Stimulated activated naive CD8-positive, alpha-beta T cell treated with anti-CD3 and anti-CD28 coated beads, Interleukin-15, Interleukin-2, amounts not matched to agents 100 U/mL and 50 U/mL, for 24 hours (primary cell): ENCODE data around the gene PTPRD.

Experiments
- ATAC-seq: fragments of 150-1000 bp; cut with Tn5 transposase; one replicate; pipeline ENCODE4 v1.10.0; 2021
- DNase-seq: peaks from one replicate; pipeline ENCODE4 v3.0.0; 2021

The PTPRD gene

GRCh38 chr9:8895106-8895860 is 1717.5 kb downstream of the PTPRD start:
- ATAC-seq (no peak), DNase-seq (no peak)

GRCh38 chr9:8890695-8891094 is 1722.1 kb downstream of the PTPRD start:
- no peak for ATAC-seq
- DNase-seq: no peak

- ATAC-seq (no peak), DNase-seq (no peak)
These were observed 1723.7 kb downstream of the PTPRD start for GRCh38 chr9:8889100-8889499.

- ATAC-seq (no peak), DNase-seq (no peak)
These were observed 1724.2 kb downstream of the PTPRD start for GRCh38 chr9:8888591-8888990.

GRCh38 chr9:8887369-8887768 is 1725.4 kb downstream of the PTPRD start:
- DNase-seq (no peak), ATAC-seq (no peak)

- DNase-seq (no peak), ATAC-seq (no peak)
These were observed 1729.5 kb downstream of the PTPRD start for GRCh38 chr9:8883321-8883720.

GRCh38 chr9:8880060-8880459 is 1732.7 kb downstream of the PTPRD start:
- ATAC-seq (no peak), DNase-seq (no peak)

- ATAC-seq (no peak), DNase-seq (no peak)
These were observed 1733.5 kb downstream of the PTPRD start for GRCh38 chr9:8879284-8879683.

- no peak for DNase-seq
- ATAC-seq: no peak
These were observed 1734.9 kb downstream of the PTPRD start for GRCh38 chr9:8877753-8878494.

- ATAC-seq (no peak), DNase-seq (no peak)
These were observed 1736.5 kb downstream of the PTPRD start for GRCh38 chr9:8876303-8876702.

GRCh38 chr9:8874482-8874881 is 1738.3 kb downstream of the PTPRD start:
- no peak for ATAC-seq
- DNase-seq: no peak

GRCh38 chr9:8872802-8873201 is 1740.0 kb downstream of the PTPRD start:
- no peak for ATAC-seq
- DNase-seq: no peak

- DNase-seq (no peak), ATAC-seq (no peak)
These were observed 1740.9 kb downstream of the PTPRD start for GRCh38 chr9:8871796-8872445.

- DNase-seq (no peak), ATAC-seq (no peak)
These were observed 1741.4 kb downstream of the PTPRD start for GRCh38 chr9:8871396-8871795.

GRCh38 chr9:8869812-8870211 is 1743.0 kb downstream of the PTPRD start:
- DNase-seq (no peak), ATAC-seq (no peak)

GRCh38 chr9:8868632-8869031 is 1744.2 kb downstream of the PTPRD start:
- DNase-seq (no peak), ATAC-seq (no peak)

GRCh38 chr9:8867148-8867547 is 1745.7 kb downstream of the PTPRD start:
- ATAC-seq: no peak

GRCh38 chr9:8864545-8864896 is 1748.3 kb downstream of the PTPRD start:
- ATAC-seq (no peak), DNase-seq (no peak)

More at GRCh38 chr9:8867148-8867547, 1745.7 kb downstream of the PTPRD start:
- DNase-seq: no peak

GRCh38 chr9:8863886-8864544 is 1748.8 kb downstream of the PTPRD start:
- DNase-seq: no peak
- ATAC-seq: no peak

- ATAC-seq (no peak), DNase-seq (no peak)
These were observed 1749.7 kb downstream of the PTPRD start for GRCh38 chr9:8863069-8863468.

GRCh38 chr9:8860925-8861324 is 1751.9 kb downstream of the PTPRD start:
- DNase-seq (no peak), ATAC-seq (no peak)

- no peak for ATAC-seq
- no peak for DNase-seq
These were observed 1752.7 kb downstream of the PTPRD start for GRCh38 chr9:8860086-8860485.

GRCh38 chr9:8859416-8859815 is 1753.4 kb downstream of the PTPRD start:
- ATAC-seq: no peak
- no peak for DNase-seq
